ENCODE results near the gene MTERF4.

The MTERF4 gene, protein sequence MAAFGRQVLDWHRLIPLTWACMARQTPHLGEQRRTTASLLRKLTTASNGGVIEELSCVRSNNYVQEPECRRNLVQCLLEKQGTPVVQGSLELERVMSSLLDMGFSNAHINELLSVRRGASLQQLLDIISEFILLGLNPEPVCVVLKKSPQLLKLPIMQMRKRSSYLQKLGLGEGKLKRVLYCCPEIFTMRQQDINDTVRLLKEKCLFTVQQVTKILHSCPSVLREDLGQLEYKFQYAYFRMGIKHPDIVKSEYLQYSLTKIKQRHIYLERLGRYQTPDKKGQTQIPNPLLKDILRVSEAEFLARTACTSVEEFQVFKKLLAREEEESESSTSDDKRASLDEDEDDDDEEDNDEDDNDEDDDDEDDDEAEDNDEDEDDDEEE

DNA sequence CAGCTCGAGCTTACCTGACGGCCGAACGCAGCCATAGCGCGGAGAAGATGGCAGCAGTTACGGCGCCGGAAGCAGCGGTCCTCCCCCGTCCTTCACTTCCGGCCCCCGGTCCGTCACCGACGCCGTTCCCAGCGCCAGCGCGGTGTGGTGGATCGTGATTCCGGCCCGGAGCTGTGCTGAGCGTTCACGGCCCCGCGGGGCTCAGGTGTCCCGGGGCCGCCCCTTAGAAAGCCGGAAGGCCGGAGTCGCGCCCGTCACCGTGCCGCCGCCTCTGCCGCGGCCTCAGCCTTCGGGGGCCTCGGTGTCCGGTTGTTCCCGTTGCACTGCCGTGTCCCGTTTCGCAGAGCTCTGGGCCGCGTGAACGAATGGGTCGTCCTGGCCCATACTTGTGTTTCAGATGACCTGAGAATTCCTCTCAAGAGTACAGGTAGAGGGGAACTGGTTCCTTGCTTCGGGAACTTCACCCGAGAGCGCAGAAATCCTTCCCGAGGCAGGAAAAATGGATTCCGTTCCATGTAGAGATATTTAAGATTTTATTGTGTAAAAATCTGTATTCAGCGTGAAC lies at the start of gene MTERF4:
TSS of gene MTERF4 (minus strand) at position 49 of the 565 bp plus-strand sequence. CDS start at position 35, 14 bp downstream.
- no peak for TF ChIP-seq GATA2 (IDR thresholded peaks at IDR 0.05; ENCODE audit: low read depth, low read length)

DNA sequence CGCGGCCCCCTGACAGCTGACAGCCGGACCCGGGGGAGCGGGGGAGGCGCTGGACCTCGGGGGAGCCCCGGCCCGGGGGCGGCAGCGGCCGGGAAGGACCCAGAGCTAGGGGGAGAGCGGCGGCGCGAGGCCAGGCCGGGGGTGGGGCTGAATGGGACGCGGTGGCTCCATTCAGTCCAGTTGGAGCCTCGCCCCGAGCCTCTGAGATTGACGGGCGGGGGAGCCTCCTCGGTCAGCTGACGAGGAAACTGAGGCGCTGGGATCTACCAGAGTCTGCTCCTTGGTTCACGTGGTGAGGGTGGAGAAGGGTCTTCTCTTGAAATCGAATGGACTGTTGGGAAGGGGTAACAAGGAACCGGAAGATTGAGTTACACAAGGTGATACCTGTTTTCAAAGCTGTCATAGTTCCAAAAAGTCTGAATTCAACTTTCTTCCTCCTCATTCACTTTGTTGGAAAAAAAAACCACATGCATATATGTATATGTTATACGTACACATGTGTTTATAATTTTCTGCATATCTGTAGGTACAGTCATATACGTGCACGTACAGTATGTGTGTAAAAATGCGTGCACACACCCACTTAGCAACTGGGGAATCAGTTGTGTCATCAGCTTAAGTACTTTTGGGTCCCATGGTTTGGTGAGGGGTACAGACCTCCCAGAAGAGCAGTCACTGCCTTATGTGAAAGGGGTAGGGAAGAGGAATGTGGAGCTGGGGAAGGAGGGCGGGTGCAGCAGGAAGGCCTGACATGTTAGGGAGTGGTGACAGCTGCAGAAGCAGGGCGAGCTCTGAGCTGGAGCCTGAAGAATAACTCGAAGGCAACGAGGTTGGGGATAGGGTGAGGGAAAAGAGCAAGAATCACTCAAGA lies 48.8 kb upstream of the MTERF4 start:
- no peak for TF ChIP-seq GATA2 (IDR thresholded peaks at IDR 0.05; ENCODE audit: low read depth, low read length)
- TF ChIP-seq GATA3 (IDR thresholded peaks at IDR 0.05; ENCODE audit: low read depth, low read length): no peak

DNA sequence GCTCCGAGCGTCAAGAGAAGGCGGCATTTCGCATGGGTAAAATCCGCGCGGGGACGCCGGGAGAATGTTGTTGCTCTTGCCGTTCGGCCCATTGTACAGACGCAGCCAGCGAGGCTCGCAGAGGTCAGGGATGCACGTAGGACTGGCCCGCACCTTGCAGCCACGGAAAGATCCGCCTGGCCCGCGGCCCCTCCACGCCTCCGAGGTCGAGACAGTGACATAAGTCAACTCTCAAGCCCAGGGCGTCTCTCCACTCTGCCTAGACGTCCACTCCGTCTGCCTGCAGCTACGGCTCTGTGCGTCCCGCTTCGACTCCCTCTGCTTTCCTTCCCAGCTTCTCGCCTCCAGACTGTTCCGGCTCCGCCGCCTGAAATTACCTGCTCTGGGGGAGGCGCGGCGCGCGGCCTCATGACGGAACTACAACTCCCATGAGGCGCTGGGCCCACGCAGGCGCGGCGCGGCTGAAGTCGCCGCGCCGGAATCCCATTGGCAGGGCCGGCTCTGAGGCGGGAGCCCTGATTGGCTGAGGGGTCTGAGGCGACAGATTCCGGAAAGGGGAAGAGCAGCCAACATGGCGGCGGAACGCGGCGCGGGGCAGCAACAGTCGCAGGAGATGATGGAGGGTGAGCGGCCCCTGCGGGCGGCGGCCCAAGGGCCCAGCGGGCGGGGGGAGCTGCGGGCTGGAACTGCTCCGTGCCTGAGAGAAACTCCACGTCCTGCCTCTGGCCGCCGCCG lies 48.0 kb upstream of the MTERF4 start, which contains the start of gene PPP1R7:
TSS of gene PPP1R7 (plus strand) at position 543 of the 735 bp plus-strand sequence. CDS start at position 572, 29 bp downstream.
- TF ChIP-seq GATA2 (IDR thresholded peaks at IDR 0.05; ENCODE audit: low read depth, low read length): no peak
- no peak for TF ChIP-seq GATA3 (IDR thresholded peaks at IDR 0.05; ENCODE audit: low read depth, low read length)

DNA sequence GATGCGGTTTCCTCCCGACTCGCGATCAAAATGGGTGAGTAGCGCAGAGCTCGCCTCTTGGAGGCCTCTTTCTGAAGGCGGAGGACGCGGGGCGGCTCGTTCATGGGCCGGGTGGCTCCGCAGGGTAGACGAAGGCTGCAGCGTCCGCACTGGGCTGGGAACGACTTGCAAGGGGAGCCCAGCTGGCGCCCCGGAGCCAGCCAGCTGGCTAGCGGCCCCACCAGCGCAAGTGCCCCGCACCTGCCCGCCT lies 47.5 kb upstream of the MTERF4 start:
- TF ChIP-seq GATA3 (IDR thresholded peaks at IDR 0.05; ENCODE audit: low read depth, low read length) (no peak), GATA2 (IDR thresholded peaks at IDR 0.05; ENCODE audit: low read depth, low read length) (no peak)

DNA sequence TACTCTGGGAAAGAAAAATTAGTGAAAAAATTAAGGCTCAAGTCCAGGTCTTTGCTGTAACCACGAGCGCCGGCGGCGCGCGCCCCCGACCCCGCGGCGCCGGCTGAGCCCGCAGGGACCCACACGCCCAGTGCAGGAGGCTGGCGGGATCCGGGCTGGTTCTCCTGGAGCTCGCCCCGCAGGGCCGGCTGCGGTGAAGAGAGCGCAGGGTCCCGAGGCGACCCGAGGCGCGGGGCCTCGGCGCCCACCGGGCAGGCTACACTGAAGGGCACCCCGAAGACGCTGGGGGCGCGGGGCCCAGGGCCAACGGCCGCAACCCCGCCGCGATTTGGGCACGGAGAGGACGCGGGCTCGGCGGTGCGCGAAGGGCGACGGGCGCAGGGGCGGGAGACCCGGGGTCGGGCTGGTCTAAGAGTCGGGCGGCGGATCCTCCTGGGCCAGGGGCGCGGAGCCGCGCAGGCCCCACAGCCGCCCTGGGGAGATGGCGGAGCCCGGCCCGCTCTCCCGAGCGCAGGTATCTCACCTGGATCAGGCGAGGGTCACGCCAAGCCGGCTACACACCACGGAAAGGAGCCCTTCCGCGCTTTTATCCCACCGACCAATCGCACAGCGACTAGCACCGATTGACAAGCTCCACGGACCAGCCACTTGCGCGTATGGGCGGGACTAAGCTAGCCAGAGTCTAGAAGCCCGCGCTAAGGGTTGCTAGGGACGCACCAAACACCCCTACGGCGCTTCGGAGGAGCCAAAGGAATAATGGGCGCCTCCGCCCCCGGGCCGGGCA lies 47.0 kb upstream of the MTERF4 start, which contains the start of gene PASK:
TSS of gene PASK (minus strand) at position 582 of the 784 bp plus-strand sequence. CDS start 6,440 bp downstream, outside the sequence.
- no peak for TF ChIP-seq GATA3 (IDR thresholded peaks at IDR 0.05; ENCODE audit: low read depth, low read length)
- TF ChIP-seq GATA2 (IDR thresholded peaks at IDR 0.05; ENCODE audit: low read depth, low read length): no peak

DNA sequence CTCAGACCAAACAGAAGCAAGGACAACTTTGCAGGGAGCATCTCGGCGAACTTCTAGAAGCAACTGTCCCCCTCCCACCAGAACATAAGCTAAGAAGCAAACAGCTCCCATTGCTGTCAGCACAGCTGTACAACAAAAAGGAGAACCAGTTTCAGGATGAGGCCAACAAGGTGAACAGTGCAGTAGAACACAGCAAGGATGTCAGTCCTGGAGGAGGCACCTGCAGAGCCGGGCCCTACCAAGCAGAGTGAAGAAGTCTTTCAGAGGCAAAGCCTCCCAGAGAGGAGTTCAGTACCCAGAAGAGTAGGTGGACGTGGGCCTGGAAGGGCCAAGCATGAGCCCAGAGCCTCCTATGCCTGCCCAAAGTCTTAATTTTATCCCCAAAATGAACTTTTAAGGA lies 46.2 kb upstream of the MTERF4 start:
- TF ChIP-seq GATA3 (IDR thresholded peaks at IDR 0.05; ENCODE audit: low read depth, low read length) (no peak), GATA2 (IDR thresholded peaks at IDR 0.05; ENCODE audit: low read depth, low read length) (no peak)

DNA sequence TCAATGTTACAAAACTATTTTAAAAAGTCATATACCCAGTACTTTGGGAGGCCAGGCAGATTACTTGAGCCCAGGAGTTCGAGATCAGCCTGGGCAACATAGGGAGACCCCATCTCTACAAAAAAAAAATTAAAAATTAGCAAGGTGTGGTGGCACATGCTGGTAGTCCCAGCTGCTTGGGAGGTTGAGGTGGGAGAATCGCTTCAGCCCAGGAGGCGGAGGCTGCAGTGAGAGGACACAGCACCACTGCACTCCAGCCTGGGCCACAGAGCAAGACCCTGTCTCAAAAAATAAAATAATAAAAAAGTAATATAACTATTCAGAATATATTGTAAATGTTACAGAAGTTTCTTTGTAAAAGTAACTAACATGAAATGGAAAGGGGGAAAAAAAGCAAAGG lies 45.2 kb upstream of the MTERF4 start:
- TF ChIP-seq GATA2 (IDR thresholded peaks at IDR 0.05; ENCODE audit: low read depth, low read length) (no peak), GATA3 (IDR thresholded peaks at IDR 0.05; ENCODE audit: low read depth, low read length) (no peak)

DNA sequence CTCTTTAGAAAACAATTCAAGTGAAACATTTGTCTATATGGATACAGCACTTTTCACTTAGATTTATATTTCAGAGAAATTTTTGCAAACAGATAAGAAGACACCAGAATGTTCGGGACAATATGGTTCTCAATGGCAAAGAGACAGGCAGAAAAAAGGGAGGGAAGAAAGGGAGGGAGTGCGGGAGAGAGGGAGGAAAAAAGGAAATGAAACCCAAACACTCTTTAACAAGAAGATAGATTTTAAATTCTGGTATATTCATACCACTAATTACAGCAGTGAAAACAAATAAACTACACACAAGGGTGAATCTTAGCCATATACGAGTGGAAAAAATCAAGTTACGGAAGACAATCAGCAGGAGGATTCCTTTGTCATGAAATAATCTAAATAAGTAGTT lies 44.2 kb upstream of the MTERF4 start:
- TF ChIP-seq GATA3 (IDR thresholded peaks at IDR 0.05; ENCODE audit: low read depth, low read length): no peak
- TF ChIP-seq GATA2 (IDR thresholded peaks at IDR 0.05; ENCODE audit: low read depth, low read length): no peak

DNA sequence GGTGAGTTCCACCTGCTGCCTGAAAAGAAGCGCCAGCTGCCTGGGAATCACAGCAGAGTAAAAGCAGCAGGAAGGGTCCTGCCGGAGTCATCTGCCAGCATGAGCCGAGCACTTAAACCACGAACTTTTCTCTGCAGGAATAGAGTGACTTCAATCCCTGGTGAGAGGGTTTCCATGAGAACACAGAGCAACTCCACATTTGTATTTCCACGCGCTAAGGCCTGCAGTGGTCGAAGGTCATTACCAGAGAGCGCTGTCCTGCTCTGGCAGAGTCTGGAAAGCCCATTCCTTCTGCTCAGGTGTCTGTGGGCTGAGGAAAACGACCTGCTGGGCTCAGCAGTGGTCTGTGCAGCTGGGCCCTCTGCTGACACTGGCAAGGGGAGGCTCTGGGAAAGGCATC lies 40.5 kb upstream of the MTERF4 start:
- no peak for TF ChIP-seq GATA2 (IDR thresholded peaks at IDR 0.05; ENCODE audit: low read depth, low read length)

DNA sequence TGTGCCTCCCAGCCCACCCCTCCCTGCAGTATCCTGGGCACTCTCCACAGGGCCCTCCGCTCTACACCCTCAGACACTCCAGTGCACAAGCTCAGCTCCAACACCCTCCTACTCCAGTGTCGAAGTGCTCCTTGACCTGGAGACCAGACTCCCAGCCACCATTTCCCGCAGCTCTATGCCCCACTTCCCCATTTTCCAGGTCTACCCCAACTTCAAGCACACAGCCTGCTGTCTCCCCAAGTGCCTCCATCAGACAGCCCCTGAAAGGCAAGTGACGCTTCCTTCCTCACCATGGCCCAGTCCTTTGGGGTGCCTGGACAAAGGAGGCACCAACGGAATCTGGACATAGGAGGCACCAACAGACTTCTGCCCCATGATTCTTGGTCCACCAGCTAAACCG lies 40.0 kb upstream of the MTERF4 start:
- TF ChIP-seq GATA3 (IDR thresholded peaks at IDR 0.05; ENCODE audit: low read depth, low read length): no peak
- TF ChIP-seq GATA2 (IDR thresholded peaks at IDR 0.05; ENCODE audit: low read depth, low read length): no peak

DNA sequence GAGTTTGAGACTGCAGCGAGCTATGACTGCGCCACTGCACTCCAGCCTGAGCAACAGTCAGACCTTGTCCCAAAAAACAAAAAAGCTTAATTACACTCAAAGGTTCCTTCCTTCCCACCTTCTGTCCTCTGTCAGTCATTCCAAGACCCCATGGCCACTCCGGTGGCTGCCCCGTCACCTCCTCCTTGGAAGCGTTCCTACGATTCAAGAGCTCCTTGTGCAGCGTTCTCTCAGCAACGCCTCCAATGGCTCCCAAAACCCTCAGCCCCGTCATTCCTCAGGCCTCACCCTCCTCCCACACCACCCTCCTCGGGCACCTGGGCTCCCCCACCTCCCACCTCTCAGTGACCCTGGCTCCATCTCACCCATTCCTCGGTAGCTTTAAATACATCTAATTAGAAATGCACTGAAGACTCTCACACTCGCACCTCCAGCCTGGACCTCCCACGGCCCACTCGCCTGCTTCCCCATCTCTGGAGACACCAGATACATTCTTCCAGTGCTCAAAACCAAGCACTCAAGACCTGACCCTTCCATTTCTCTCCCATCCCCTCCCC lies 39.2 kb upstream of the MTERF4 start:
- no peak for TF ChIP-seq GATA3 (IDR thresholded peaks at IDR 0.05; ENCODE audit: low read depth, low read length)
- no peak for TF ChIP-seq GATA2 (IDR thresholded peaks at IDR 0.05; ENCODE audit: low read depth, low read length)

DNA sequence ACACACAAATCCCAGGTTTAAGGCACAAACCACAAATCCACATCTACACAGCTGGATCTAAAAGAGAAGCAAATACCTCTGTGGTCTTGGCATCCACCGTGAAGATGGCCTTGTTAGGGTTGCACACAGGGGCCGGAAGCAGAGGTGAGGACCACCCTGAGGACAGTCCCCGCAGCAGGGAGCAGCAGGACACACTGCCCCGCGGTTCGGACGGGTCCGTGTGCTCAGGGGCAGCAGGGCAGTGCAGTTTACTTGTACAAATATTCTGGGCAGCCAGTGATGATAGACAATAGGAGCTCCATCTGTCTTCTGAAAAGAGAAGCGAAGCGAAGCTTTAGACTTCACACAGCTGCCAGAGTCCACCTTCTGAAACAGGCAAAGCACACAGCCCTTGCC lies 38.4 kb upstream of the MTERF4 start:
- TF ChIP-seq GATA3 (IDR thresholded peaks at IDR 0.05; ENCODE audit: low read depth, low read length): no peak
- no peak for TF ChIP-seq GATA2 (IDR thresholded peaks at IDR 0.05; ENCODE audit: low read depth, low read length)
